Stimulated activated CD4-positive, alpha-beta T cell treated with anti-CD3 and anti-CD28 coated beads, Interleukin-1b, Interleukin-23, amount 100 ng/mL, for 4 hours (primary cell): ENCODE data around the gene SLC13A3.

Experiments used
- DNase-seq, 2 donors: peaks; one replicate each; pipeline ENCODE4 v3.0.0-alpha.2; 2020; ENCODE audit warnings: low read depth in 2 of 2

SLC13A3 gene

GRCh38 chr20:46651091-46651962, at the start of gene SLC13A3:
TSS of gene SLC13A3 (minus strand) at chr20:46651459. CDS start at chr20:46651421, 38 bp downstream.
- no peak for DNase-seq

- no peak for DNase-seq
These were observed 49.8 kb upstream of the SLC13A3 start for GRCh38 chr20:46701057-46701456.

GRCh38 chr20:46700481-46700880, 49.2 kb upstream of the SLC13A3 start:
- DNase-seq: no peak

GRCh38 chr20:46699651-46700359, 48.5 kb upstream of the SLC13A3 start:
- no peak for DNase-seq

- DNase-seq: no peak
These were observed 47.5 kb upstream of the SLC13A3 start for GRCh38 chr20:46698788-46699187.

- DNase-seq: no peak
These were observed 45.6 kb upstream of the SLC13A3 start for GRCh38 chr20:46696791-46697279.

GRCh38 chr20:46695892-46696291, 44.6 kb upstream of the SLC13A3 start:
- DNase-seq: no peak

- no peak for DNase-seq
These were observed 43.2 kb upstream of the SLC13A3 start for GRCh38 chr20:46694484-46694883.

- no peak for DNase-seq
These were observed 39.9 kb upstream of the SLC13A3 start for GRCh38 chr20:46691196-46691595.

- DNase-seq: no peak
These were observed 39.2 kb upstream of the SLC13A3 start for GRCh38 chr20:46690219-46691106.

GRCh38 chr20:46689754-46690085, 38.5 kb upstream of the SLC13A3 start:
- no peak for DNase-seq

GRCh38 chr20:46689082-46689753, 38.0 kb upstream of the SLC13A3 start, which contains the start of gene TP53RK:
TSS of gene TP53RK (minus strand) at chr20:46689444. CDS start at chr20:46689414, 30 bp downstream.
- DNase-seq: peak; percentile 87 to 94

- no peak for DNase-seq
These were observed 37.2 kb upstream of the SLC13A3 start for GRCh38 chr20:46688151-46689081.

GRCh38 chr20:46683939-46684750, 32.9 kb upstream of the SLC13A3 start:
- no peak for DNase-seq

GRCh38 chr20:46683668-46683938, 32.3 kb upstream of the SLC13A3 start:
- no peak for DNase-seq

- no peak for DNase-seq
These were observed 31.9 kb upstream of the SLC13A3 start for GRCh38 chr20:46683011-46683667.

GRCh38 chr20:46682063-46682821, 31.0 kb upstream of the SLC13A3 start:
- no peak for DNase-seq
